ENCODE data around the gene PECR.
"Not testable (repeated sequence)": the region's sequence is repeated elsewhere in the genome, so short reads cannot be mapped to it uniquely, and the experiment has no call there.

PECR gene

GRCh38 chr2:216029416-216030129, 52.0 kb downstream of the PECR start:
- DNase-seq (ENCODE audit: low read depth in 2 of 2), result no peak

- no peak for DNase-seq (ENCODE audit: low read depth in 2 of 2)
Measured at GRCh38 chr2:216024779-216025336, 56.8 kb downstream of the PECR start.

- DNase-seq (ENCODE audit: low read depth in 2 of 2), result peak in 1 of 2 experiments; percentile 46
Measured at GRCh38 chr2:216023055-216023648, 58.5 kb downstream of the PECR start.

- no peak for DNase-seq (ENCODE audit: low read depth in 2 of 2)
Measured at GRCh38 chr2:216021768-216022565, 59.6 kb downstream of the PECR start.

GRCh38 chr2:216018709-216019108, 62.9 kb downstream of the PECR start:
- DNase-seq (ENCODE audit: low read depth in 2 of 2), result no peak

- DNase-seq (ENCODE audit: low read depth in 2 of 2), result peak in 1 of 2 experiments; percentile 16
Measured at GRCh38 chr2:216017365-216017764, 64.2 kb downstream of the PECR start.

- no peak for DNase-seq (ENCODE audit: low read depth in 2 of 2)
Measured at GRCh38 chr2:216016581-216016980, 65.0 kb downstream of the PECR start.

- DNase-seq (ENCODE audit: low read depth in 2 of 2), result peak in 1 of 2 experiments; percentile 26
Measured at GRCh38 chr2:216015722-216016464, 65.7 kb downstream of the PECR start.

- DNase-seq (ENCODE audit: low read depth in 2 of 2), result no peak
Measured at GRCh38 chr2:216014986-216015385, 66.6 kb downstream of the PECR start.

- DNase-seq (ENCODE audit: low read depth in 2 of 2), result no peak
Measured at GRCh38 chr2:216014006-216014405, 67.6 kb downstream of the PECR start.

- peak; percentile 74 to 85 for DNase-seq (ENCODE audit: low read depth in 2 of 2)
Measured at GRCh38 chr2:216013080-216013909, 68.3 kb downstream of the PECR start, which contains the start of gene MREG. MREG (minus strand) TSS chr2:216013551; CDS start chr2:216013327, 224 bp downstream.

- DNase-seq (ENCODE audit: low read depth in 2 of 2), result no peak
Measured at GRCh38 chr2:216012830-216013079, 68.9 kb downstream of the PECR start.

- DNase-seq (ENCODE audit: low read depth in 2 of 2), result no peak
Measured at GRCh38 chr2:216012133-216012829, 69.3 kb downstream of the PECR start.

GRCh38 chr2:216009215-216009614, 72.4 kb downstream of the PECR start:
- not testable (repeated sequence) for DNase-seq (ENCODE audit: low read depth in 2 of 2)

- no peak for DNase-seq (ENCODE audit: low read depth in 2 of 2)
Measured at GRCh38 chr2:216008387-216008786, 73.2 kb downstream of the PECR start.

GRCh38 chr2:216006164-216006663, 75.4 kb downstream of the PECR start:
- peak in 1 of 2 experiments; percentile 43 for DNase-seq (ENCODE audit: low read depth in 2 of 2)

- no peak for DNase-seq (ENCODE audit: low read depth in 2 of 2)
Measured at GRCh38 chr2:216004697-216005283, 76.8 kb downstream of the PECR start.

GRCh38 chr2:216003876-216004696, 77.5 kb downstream of the PECR start:
- DNase-seq (ENCODE audit: low read depth in 2 of 2), result no peak

GRCh38 chr2:216002693-216003092, 78.9 kb downstream of the PECR start:
- DNase-seq (ENCODE audit: low read depth in 2 of 2), result no peak

Data from stimulated activated CD4-positive, alpha-beta T cell treated with anti-CD3 and anti-CD28 coated beads, Interleukin-12 subunit alpha, Interleukin-12 subunit beta, amount 100 ng/mL, for 24 hours (primary cell).